Activated CD8-positive, alpha-beta memory T cell treated with anti-CD3 and anti-CD28 coated beads, Interleukin-2, amount 10 ng/mL, durations not matched to agents 7 days and 5 days (primary cell): ENCODE results near the gene RRAS2. TPM values are rescaled to one million over a fixed set of nuclear protein-coding genes. Genes with fewer than 3 reads are reported as not detected.

Experiments used
- ATAC-seq: fragments of 150-1000 bp; cut with Tn5 transposase; one replicate; pipeline ENCODE4 v1.10.0; 2021; ENCODE audit warnings: moderate library complexity
- CTCF ChIA-PET: fragments of 350-600 bp; sonication (Branson Sonifier 250); formaldehyde crosslinking; loops from one replicate; lab custom pipeline; 2021; ENCODE audit warnings: antibody characterized with exemption; lab: Charles Lee
- DNase-seq: peaks from one replicate; pipeline ENCODE4 v3.0.0-alpha.2; 2020
- H3K27ac Mint-ChIP-seq: one replicate; pipeline ENCODE4 v1.8.0; 2021; ENCODE audit warnings: mild to moderate bottlenecking, mixed read lengths
- H3K27me3 Mint-ChIP-seq: one replicate; pipeline ENCODE4 v1.8.0; 2021; ENCODE audit warnings: mixed read lengths
- H3K36me3 Mint-ChIP-seq: one replicate; pipeline ENCODE4 v1.8.0; 2021; ENCODE audit warnings: mild to moderate bottlenecking, mixed read lengths
- H3K4me1 Mint-ChIP-seq: one replicate; pipeline ENCODE4 v1.8.0; 2021; ENCODE audit warnings: mixed read lengths
- H3K4me3 Mint-ChIP-seq: one replicate; pipeline ENCODE4 v1.8.0; 2021; ENCODE audit warnings: mild to moderate bottlenecking, moderate library complexity, mixed read lengths
- H3K9me3 Mint-ChIP-seq: one replicate; pipeline ENCODE4 v1.8.0; 2022; ENCODE audit warnings: low read depth, mixed read lengths
- total RNA-seq, 2 experiments: library from RNA; stranded (reverse); gene quantifications; one replicate each; pipeline ENCODE4 v1.2.3, GENCODE V29; 2021

The RRAS2 gene
- total RNA-seq, 2 experiments from 2014 or later, result 74.8 to 76.1 TPM

DNA sequence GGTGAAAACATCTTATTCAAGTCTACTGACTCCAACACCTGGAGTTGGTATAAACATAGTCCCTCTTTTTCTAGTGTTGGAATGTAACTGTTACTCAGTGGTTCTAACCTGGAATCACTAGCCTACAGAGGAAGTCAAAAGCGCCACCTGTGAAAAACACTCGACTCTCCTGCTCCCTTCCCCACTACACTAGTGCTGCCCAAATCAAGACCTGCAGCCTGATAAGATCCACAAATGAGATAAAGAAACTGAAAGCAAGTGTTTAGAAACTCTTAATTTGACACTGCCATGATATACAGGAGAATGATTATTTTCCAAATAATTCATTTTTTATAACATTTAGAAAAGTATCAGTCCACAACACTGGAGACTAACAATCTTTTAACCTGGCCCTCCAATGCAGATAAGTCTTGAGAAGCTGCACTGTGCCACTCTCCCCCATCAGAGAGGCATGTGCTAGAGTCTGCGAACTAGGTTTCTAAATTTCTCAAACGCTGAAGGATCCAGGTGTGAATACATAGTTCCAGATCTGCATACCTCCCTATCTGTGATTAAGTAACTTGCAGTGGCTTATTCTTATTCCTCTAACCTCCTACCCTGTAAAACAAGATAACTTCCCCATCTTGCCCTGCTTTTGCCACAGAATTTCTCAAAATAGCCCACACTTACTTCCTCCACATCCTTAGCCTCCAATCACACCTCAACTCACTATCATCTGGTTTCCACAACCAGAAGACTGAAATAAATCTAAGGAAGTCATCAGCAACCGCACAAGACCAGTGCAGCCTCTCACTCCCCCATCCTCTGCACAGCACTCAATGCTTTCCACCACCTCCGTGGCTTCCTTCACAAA is 88.1 kb downstream of the RRAS2 start:
- Mint-ChIP-seq H3K4me1 (peaks cover 39% of the 10 kb centered on the region), H3K36me3 (peaks cover 51% of the 10 kb centered on the region), H3K9me3 (peaks cover 1% of the 10 kb centered on the region), H3K27me3 (no peaks in the 10 kb centered on the region), H3K27ac (peak overlapping the region; percentile 84), H3K4me3 (peak overlapping the region; percentile 55)
- CTCF ChIA-PET, result no interaction called here
- DNase-seq, result peak; percentile 76
- peak; percentile 88 for ATAC-seq

GRCh38 chr11:14269692-14270573 is 89.0 kb downstream of the RRAS2 start:
- ATAC-seq, result no peak
- peaks cover 1% of the 10 kb centered on the region for H3K9me3 Mint-ChIP-seq
- CTCF ChIA-PET, result interaction anchor here (0.8 kb wide), 1 partner anchor 149 kb away, joined by 3 read pairs; no protein-coding TSS in a partner anchor
- H3K27me3 Mint-ChIP-seq, result no peaks in the 10 kb centered on the region
- H3K4me1 Mint-ChIP-seq, result peaks cover 32% of the 10 kb centered on the region
- H3K4me3 Mint-ChIP-seq, result no peak overlapping the region
- peak overlapping the region; percentile 31 for H3K27ac Mint-ChIP-seq
- peaks cover 51% of the 10 kb centered on the region for H3K36me3 Mint-ChIP-seq
- DNase-seq, result no peak

GRCh38 chr11:14267861-14268635 is 90.9 kb downstream of the RRAS2 start:
- no peak for DNase-seq
- H3K9me3 Mint-ChIP-seq, result peaks cover 3% of the 10 kb centered on the region
- ATAC-seq, result no peak
- peaks cover 28% of the 10 kb centered on the region for H3K4me1 Mint-ChIP-seq
- H3K36me3 Mint-ChIP-seq, result peaks cover 45% of the 10 kb centered on the region
- CTCF ChIA-PET, result interaction anchor here (1.6 kb wide), 1 partner anchor 18 kb away, joined by 5 read pairs; no protein-coding TSS in a partner anchor
- H3K27me3 Mint-ChIP-seq, result no peaks in the 10 kb centered on the region
- no peak overlapping the region for H3K27ac Mint-ChIP-seq
- H3K4me3 Mint-ChIP-seq, result no peak overlapping the region

GRCh38 chr11:14266622-14267021 is 92.4 kb downstream of the RRAS2 start:
- ATAC-seq (no peak), DNase-seq (no peak)
- CTCF ChIA-PET, result interaction anchor here (1.6 kb wide), 1 partner anchor 16 kb away, joined by 5 read pairs; no protein-coding TSS in a partner anchor
- Mint-ChIP-seq H3K36me3 (peaks cover 35% of the 10 kb centered on the region), H3K9me3 (peaks cover 3% of the 10 kb centered on the region), H3K27ac (no peak overlapping the region), H3K27me3 (no peaks in the 10 kb centered on the region), H3K4me3 (no peak overlapping the region), H3K4me1 (peaks cover 18% of the 10 kb centered on the region)

DNA sequence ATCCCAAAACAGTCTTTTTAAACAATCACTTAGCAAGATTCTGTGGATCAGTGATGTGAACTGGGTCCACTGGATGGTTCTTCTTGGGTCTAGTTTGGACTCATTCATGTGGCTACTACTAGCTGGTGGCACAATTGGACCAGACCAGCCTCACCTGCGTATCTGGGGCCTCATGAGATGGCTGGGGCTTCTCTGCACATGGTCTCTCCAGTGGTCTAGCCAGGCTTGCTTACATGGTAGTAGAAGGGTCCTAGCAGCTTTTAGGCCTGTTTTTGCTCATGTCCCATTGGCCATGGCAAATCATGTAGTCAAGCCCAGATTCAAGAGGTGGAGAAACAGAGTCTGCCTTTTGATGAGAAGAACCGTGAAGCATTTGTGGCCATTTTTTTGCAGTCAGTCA is 94.0 kb downstream of the RRAS2 start:
- ATAC-seq (no peak), DNase-seq (no peak)
- Mint-ChIP-seq H3K4me1 (peaks cover 3% of the 10 kb centered on the region), H3K4me3 (no peak overlapping the region), H3K36me3 (peaks cover 33% of the 10 kb centered on the region), H3K27ac (no peak overlapping the region), H3K27me3 (no peaks in the 10 kb centered on the region), H3K9me3 (peaks cover 3% of the 10 kb centered on the region)
- CTCF ChIA-PET, result interaction anchor here (0.6 kb wide), 1 partner anchor 190 kb away, joined by 3 read pairs; no protein-coding TSS in a partner anchor

- ATAC-seq (no peak), DNase-seq (no peak)
- Mint-ChIP-seq H3K4me3 (no peak overlapping the region), H3K36me3 (peaks cover 24% of the 10 kb centered on the region), H3K9me3 (peaks cover 3% of the 10 kb centered on the region), H3K27ac (no peak overlapping the region), H3K27me3 (no peaks in the 10 kb centered on the region), H3K4me1 (no peaks in the 10 kb centered on the region)
- CTCF ChIA-PET, result interaction anchor here (1.1 to 1.9 kb wide), 2 partner anchors 13 to 157 kb away, joined by 4 to 5 read pairs; no protein-coding TSS in a partner anchor
Observed at GRCh38 chr11:14262271-14262846, 96.6 kb downstream of the RRAS2 start.

GRCh38 chr11:14261066-14261465 is 97.9 kb downstream of the RRAS2 start:
- Mint-ChIP-seq H3K27me3 (no peaks in the 10 kb centered on the region), H3K36me3 (peaks cover 17% of the 10 kb centered on the region), H3K9me3 (peaks cover 3% of the 10 kb centered on the region), H3K27ac (no peak overlapping the region), H3K4me1 (no peaks in the 10 kb centered on the region), H3K4me3 (no peak overlapping the region)
- CTCF ChIA-PET, result interaction anchor here (0.6 to 1.9 kb wide), 6 partner anchors 11 to 194 kb away, joined by 3 to 4 read pairs (median 4); no protein-coding TSS in a partner anchor
- DNase-seq, result no peak
- ATAC-seq, result no peak

DNA sequence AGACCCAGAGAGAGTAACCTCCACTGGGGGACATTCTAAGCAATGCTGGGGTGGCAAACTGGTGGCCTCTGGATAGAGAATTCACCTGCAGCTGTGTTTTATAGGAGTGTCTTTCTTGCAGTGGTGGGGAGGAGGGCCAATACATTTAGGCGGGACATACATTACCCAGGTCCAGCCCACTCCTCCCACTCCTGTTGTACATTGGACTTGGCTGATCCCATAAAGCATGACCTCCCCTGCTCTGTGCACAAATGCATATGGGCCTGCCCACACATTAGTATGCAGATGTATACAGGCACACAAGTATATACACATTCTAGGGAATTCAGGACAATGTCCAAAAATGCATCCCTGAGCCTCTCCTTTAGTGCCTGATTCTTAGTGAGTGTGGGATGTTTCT is 99.1 kb downstream of the RRAS2 start:
- peaks cover 3% of the 10 kb centered on the region for H3K9me3 Mint-ChIP-seq
- no peak overlapping the region for H3K27ac Mint-ChIP-seq
- H3K27me3 Mint-ChIP-seq, result no peaks in the 10 kb centered on the region
- no peak overlapping the region for H3K4me3 Mint-ChIP-seq
- H3K36me3 Mint-ChIP-seq, result peaks cover 5% of the 10 kb centered on the region
- DNase-seq (no peak), ATAC-seq (peak; percentile 36)
- CTCF ChIA-PET, result interaction anchor here (1.3 kb wide), 1 partner anchor 195 kb away, joined by 4 read pairs; no protein-coding TSS in a partner anchor
- no peaks in the 10 kb centered on the region for H3K4me1 Mint-ChIP-seq

DNA sequence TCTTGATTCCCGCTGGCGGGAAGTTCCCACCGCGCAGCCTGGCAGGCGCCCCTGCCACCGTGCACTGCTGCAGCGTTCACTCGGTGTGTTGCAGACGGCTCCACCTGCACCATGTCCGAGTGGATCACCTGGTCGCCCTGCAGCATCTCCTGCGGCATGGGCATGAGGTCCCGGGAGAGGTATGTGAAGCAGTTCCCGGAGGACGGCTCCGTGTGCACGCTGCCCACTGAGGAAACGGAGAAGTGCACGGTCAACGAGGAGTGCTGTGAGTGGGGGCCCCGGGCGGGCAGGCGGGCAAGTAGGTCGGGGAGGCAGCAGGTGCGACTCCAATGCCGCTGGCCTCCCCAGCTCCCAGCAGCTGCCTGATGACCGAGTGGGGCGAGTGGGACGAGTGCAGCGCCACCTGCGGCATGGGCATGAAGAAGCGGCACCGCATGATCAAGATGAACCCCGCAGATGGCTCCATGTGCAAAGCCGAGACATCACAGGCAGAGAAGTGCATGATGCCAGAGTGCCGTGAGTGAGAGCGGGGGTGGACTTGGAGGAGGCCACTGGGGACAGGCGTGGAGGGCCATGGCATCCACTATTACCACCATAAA is 99.7 kb downstream of the RRAS2 start:
- no peaks in the 10 kb centered on the region for H3K9me3 Mint-ChIP-seq
- H3K27me3 Mint-ChIP-seq, result no peaks in the 10 kb centered on the region
- DNase-seq, result no peak
- ATAC-seq, result no peak
- H3K27ac Mint-ChIP-seq, result no peak overlapping the region
- CTCF ChIA-PET, result interaction anchor here (1.3 kb wide), 1 partner anchor 303 kb away, joined by 3 read pairs; no protein-coding TSS in a partner anchor
- no peak overlapping the region for H3K4me3 Mint-ChIP-seq
- H3K36me3 Mint-ChIP-seq, result peaks cover 2% of the 10 kb centered on the region
- H3K4me1 Mint-ChIP-seq, result no peaks in the 10 kb centered on the region

DNA sequence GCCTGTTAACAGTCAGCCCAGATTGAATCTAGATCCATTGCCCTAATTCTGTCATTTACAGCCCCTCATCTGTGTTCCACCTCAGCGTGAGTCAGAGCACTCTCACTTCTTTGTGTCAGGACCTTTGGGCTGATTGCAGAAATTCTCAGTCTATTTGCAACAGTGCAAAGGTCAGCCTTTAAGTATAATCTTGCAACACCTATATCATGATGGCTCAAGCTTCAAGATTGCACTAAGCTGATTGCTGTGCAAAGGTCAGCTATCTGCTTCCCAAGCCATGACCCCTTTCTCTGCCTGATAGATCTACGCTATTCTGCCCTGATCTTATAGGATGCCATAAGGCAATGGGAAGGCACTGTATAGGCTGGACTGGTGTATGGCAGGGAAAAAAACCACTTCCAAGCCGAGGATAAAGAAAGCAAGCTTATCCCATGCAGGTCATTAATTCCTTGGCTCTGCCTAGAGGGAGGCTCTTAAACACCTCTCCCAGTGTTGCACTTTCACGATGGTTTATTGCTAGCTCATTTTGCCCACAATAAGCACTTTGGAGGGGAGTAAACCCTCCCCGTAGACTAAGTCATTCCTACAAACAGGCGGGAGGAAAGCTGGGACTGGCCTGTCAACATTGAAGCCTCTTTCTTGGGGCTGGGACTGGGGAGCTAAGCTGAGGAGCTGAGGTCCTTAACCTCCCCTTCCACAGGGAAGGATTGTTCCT is 100.6 kb downstream of the RRAS2 start:
- no peak for ATAC-seq
- Mint-ChIP-seq H3K36me3 (no peaks in the 10 kb centered on the region), H3K9me3 (no peaks in the 10 kb centered on the region)

GRCh38 chr11:14255238-14255534 is 103.8 kb downstream of the RRAS2 start:
- H3K4me3 Mint-ChIP-seq, result no peak overlapping the region
- CTCF ChIA-PET, result no interaction called here

More for the DNA sequence above, 100.6 kb downstream of the RRAS2 start:
- no peaks in the 10 kb centered on the region for H3K27me3 Mint-ChIP-seq
- no peaks in the 10 kb centered on the region for H3K4me1 Mint-ChIP-seq
- CTCF ChIA-PET, result interaction anchor here (0.6 to 1.3 kb wide), 5 partner anchors 196 to 485 kb away, joined by 3 to 6 read pairs (median 3); no protein-coding TSS in a partner anchor
- no peak overlapping the region for H3K4me3 Mint-ChIP-seq
- DNase-seq, result peak; percentile 27
- H3K27ac Mint-ChIP-seq, result no peak overlapping the region

More at GRCh38 chr11:14255238-14255534, 103.8 kb downstream of the RRAS2 start:
- Mint-ChIP-seq H3K27me3 (peaks cover 4% of the 10 kb centered on the region), H3K9me3 (no peaks in the 10 kb centered on the region), H3K36me3 (no peaks in the 10 kb centered on the region), H3K27ac (no peak overlapping the region), H3K4me1 (no peaks in the 10 kb centered on the region)
- DNase-seq (no peak), ATAC-seq (no peak)
